PC-9 (cell line): Measurements from ENCODE around the gene ZNF512B. TPM values are rescaled to one million over a fixed set of nuclear protein-coding genes. Genes with fewer than 3 reads are reported as not detected.

ENCODE experiments used
- BruUV-seq: library from RNA; stranded (reverse); fragments of 400-500 nt; replicated peaks from 2 replicates; lab custom pipeline; 2021; lab: Mats Ljungman, UMichigan
- CTCF ChIA-PET: fragments of 300-600 bp; sonication (Branson Sonifier 250); formaldehyde crosslinking; loops from one replicate; lab custom pipeline; 2022; ENCODE audit warnings: antibody characterized with exemption; lab: Charles Lee
- POLR2A ChIA-PET: fragments of 300-600 bp; sonication (Branson Sonifier 250); formaldehyde crosslinking; loops from one replicate; lab custom pipeline; 2022; ENCODE audit warnings: antibody characterized with exemption; ENCODE audit not compliant: unreplicated experiment; lab: Charles Lee
- DNase-seq, 2 experiments: peaks; one replicate each; pipeline versions ENCODE4 v3.0.0 to v3.0.0-alpha.2; 2015 to 2022; ENCODE audit warnings: mixed read lengths in 1 of 2
- H2AFZ ChIP-seq: fragments of 200-600 bp; sonication (generic); 2 replicates; pipeline ENCODE4 v1.8.1; 2017; ENCODE audit warnings: antibody characterized with exemption
- H3F3A ChIP-seq: fragments of 200-600 bp; sonication (generic); 2 replicates; pipeline ENCODE4 v1.8.1; 2017; ENCODE audit warnings: antibody characterized with exemption, mild to moderate bottlenecking, low read depth; ENCODE audit not compliant: insufficient read depth
- H3K27ac ChIP-seq: fragments of 200-600 bp; sonication (generic); 2 replicates; pipeline ENCODE4 v1.6.1; 2016; ENCODE audit warnings: mixed run types
- H3K27me3 ChIP-seq: fragments of 200-600 bp; sonication (generic); 2 replicates; pipeline ENCODE4 v1.6.1; 2016; ENCODE audit warnings: low read depth, mixed run types; ENCODE audit not compliant: insufficient read depth
- H3K36me3 ChIP-seq: fragments of 200-600 bp; sonication (generic); 2 replicates; pipeline ENCODE4 v1.6.1; 2016; ENCODE audit warnings: low read depth, mixed run types
- H3K4me1 ChIP-seq: fragments of 200-600 bp; sonication (generic); replicated peaks from 2 replicates; pipeline ENCODE4 v1.6.1; 2016; ENCODE audit warnings: mixed run types; ENCODE audit not compliant: insufficient read depth
- H3K4me2 ChIP-seq: fragments of 200-600 bp; sonication (generic); 2 replicates; pipeline ENCODE4 v1.6.1; 2017; ENCODE audit warnings: mixed run types
- H3K4me3 ChIP-seq: fragments of 200-600 bp; sonication (generic); 2 replicates; pipeline ENCODE4 v1.6.1; 2016; ENCODE audit warnings: mixed run types
- H3K79me2 ChIP-seq: fragments of 200-600 bp; sonication (generic); 2 replicates; pipeline ENCODE4 v1.6.1; 2017; ENCODE audit warnings: low read depth, mixed run types
- H3K9me2 ChIP-seq: fragments of 200-600 bp; sonication (generic); 2 replicates; pipeline ENCODE4 v1.8.1; 2017; ENCODE audit warnings: mild to moderate bottlenecking; ENCODE audit not compliant: insufficient read depth
- H3K9me3 ChIP-seq: fragments of 200-600 bp; sonication (generic); 2 replicates; pipeline ENCODE4 v1.8.1; 2016; ENCODE audit warnings: low read depth; ENCODE audit not compliant: insufficient read depth
- H4K20me1 ChIP-seq: fragments of 200-600 bp; sonication (generic); 2 replicates; pipeline ENCODE4 v1.8.1; 2017; ENCODE audit not compliant: insufficient read depth
- EZH2 ChIP-seq: fragments of 200-600 bp; sonication (generic); IDR thresholded peaks from 2 replicates; pipeline ENCODE4 v1.8.0; 2017; ENCODE audit warnings: antibody characterized with exemption, low read depth
- intact Hi-C: fragments of 100-400 bp; cut with micrococcal nuclease; formaldehyde crosslinking; loops from one replicate; pipeline ENCODE4 v1.10.0; 2022; ENCODE audit not compliant: unreplicated experiment
- total RNA-seq: library from RNA; stranded (reverse); gene quantifications from 2 replicates; pipeline ENCODE4 v1.2.3, GENCODE V29; 2021
- TF ChIP-seq, protein P1 (sequence below): fragments of 200-600 bp; sonication (generic); conservative IDR thresholded peaks from 2 replicates; pipeline ENCODE4 v1.6.1; 2017; ENCODE audit warnings: mixed run types, antibody characterized with exemption, mild to moderate bottlenecking, moderate library complexity

ZNF512B gene
- total RNA-seq, 1 experiment from 2014 or later: 28.1 TPM

- POLR2A ChIA-PET: interaction anchor here (0.6 kb wide), 1 partner anchor 79 kb away, joined by 3 read pairs; no protein-coding TSS in a partner anchor
Measured at GRCh38 chr20:64006902-64007301, 37.2 kb upstream of the ZNF512B start.

GRCh38 chr20:64006490-64006889 is 36.8 kb upstream of the ZNF512B start:
- Histone ChIP-seq H3K9me3 (no peaks in the 10 kb centered on the region), H3K4me1 (no peaks in the 10 kb centered on the region), H3K4me2 (no peak overlapping the region), H3K9me2 (no peaks in the 10 kb centered on the region), H2AFZ (no peak overlapping the region), H3K79me2 (no peaks in the 10 kb centered on the region; the same call in 1 of the 2 replicates), H3F3A (peaks cover 5% of the 10 kb centered on the region; the same call in 1 of the 2 replicates), H4K20me1 (peaks cover 39% of the 10 kb centered on the region), H3K4me3 (no peak overlapping the region), H3K36me3 (peaks cover 35% of the 10 kb centered on the region), H3K27ac (no peak overlapping the region), H3K27me3 (no peaks in the 10 kb centered on the region)
- TF ChIP-seq EZH2: no peak
- TF ChIP-seq, protein P1, sequence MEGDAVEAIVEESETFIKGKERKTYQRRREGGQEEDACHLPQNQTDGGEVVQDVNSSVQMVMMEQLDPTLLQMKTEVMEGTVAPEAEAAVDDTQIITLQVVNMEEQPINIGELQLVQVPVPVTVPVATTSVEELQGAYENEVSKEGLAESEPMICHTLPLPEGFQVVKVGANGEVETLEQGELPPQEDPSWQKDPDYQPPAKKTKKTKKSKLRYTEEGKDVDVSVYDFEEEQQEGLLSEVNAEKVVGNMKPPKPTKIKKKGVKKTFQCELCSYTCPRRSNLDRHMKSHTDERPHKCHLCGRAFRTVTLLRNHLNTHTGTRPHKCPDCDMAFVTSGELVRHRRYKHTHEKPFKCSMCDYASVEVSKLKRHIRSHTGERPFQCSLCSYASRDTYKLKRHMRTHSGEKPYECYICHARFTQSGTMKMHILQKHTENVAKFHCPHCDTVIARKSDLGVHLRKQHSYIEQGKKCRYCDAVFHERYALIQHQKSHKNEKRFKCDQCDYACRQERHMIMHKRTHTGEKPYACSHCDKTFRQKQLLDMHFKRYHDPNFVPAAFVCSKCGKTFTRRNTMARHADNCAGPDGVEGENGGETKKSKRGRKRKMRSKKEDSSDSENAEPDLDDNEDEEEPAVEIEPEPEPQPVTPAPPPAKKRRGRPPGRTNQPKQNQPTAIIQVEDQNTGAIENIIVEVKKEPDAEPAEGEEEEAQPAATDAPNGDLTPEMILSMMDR: no peak
- POLR2A ChIA-PET: interaction anchor here (0.6 kb wide), 1 partner anchor 78 kb away, joined by 3 read pairs; no protein-coding TSS in a partner anchor
- intact Hi-C loops: no loop called here
- CTCF ChIA-PET: interaction anchor here (0.6 kb wide), 2 partner anchors 20 to 52 kb away, joined by 3 read pairs; no protein-coding TSS in a partner anchor
- DNase-seq: no peak
- no TSS peak for BruUV-seq

More at GRCh38 chr20:64006902-64007301, 37.2 kb upstream of the ZNF512B start:
- Histone ChIP-seq H3K27me3 (no peaks in the 10 kb centered on the region), H3K79me2 (no peaks in the 10 kb centered on the region; the same call in 1 of the 2 replicates), H4K20me1 (peaks cover 39% of the 10 kb centered on the region), H3K4me3 (no peak overlapping the region), H3K4me2 (no peak overlapping the region), H3K27ac (no peak overlapping the region), H2AFZ (no peak overlapping the region), H3K9me2 (no peaks in the 10 kb centered on the region), H3K4me1 (no peaks in the 10 kb centered on the region), H3K9me3 (no peaks in the 10 kb centered on the region), H3F3A (peaks cover 5% of the 10 kb centered on the region; the same call in 1 of the 2 replicates), H3K36me3 (peaks cover 35% of the 10 kb centered on the region)
- TF ChIP-seq, protein P1: no peak
- no peak for TF ChIP-seq EZH2
- BruUV-seq: no TSS peak
- no peak for DNase-seq
- intact Hi-C loops: no loop called here
- CTCF ChIA-PET: no interaction called here

- no peaks in the 10 kb centered on the region; the same call in 1 of the 2 replicates for H3K79me2 ChIP-seq
- H3K4me2 ChIP-seq: no peak overlapping the region
- H3K36me3 ChIP-seq: peaks cover 25% of the 10 kb centered on the region
- no TSS peak for BruUV-seq
- no peak for DNase-seq
- H3K4me1 ChIP-seq: no peaks in the 10 kb centered on the region
- no peak overlapping the region for H2AFZ ChIP-seq
- CTCF ChIA-PET: no interaction called here
- H3K27me3 ChIP-seq: no peaks in the 10 kb centered on the region
- POLR2A ChIA-PET: no interaction called here
- intact Hi-C loops: no loop called here
- H3F3A ChIP-seq: peaks cover 5% of the 10 kb centered on the region; the same call in 1 of the 2 replicates
- no peaks in the 10 kb centered on the region for H3K9me3 ChIP-seq
- no peak overlapping the region for H3K4me3 ChIP-seq
- no peaks in the 10 kb centered on the region for H3K9me2 ChIP-seq
- no peak overlapping the region for H3K27ac ChIP-seq
- TF ChIP-seq, protein P1: no peak
- no peak for TF ChIP-seq EZH2
- H4K20me1 ChIP-seq: peaks cover 39% of the 10 kb centered on the region
Measured at GRCh38 chr20:64005394-64005793, 35.7 kb upstream of the ZNF512B start.
